Glomerular visceral epithelial cell (primary cell): ENCODE results near the gene ACAD10.
"Not testable (repeated sequence)": the region's sequence is repeated elsewhere in the genome, so short reads cannot be mapped to it uniquely, and the experiment has no call there.

Experiments used
- DNase-seq: peaks from one replicate; pipeline ENCODE4 v3.0.0-alpha.2; 2016; ENCODE audit errors: extremely low spot score

ACAD10 gene

GRCh38 chr12:111753144-111753881, 67.5 kb downstream of the ACAD10 start:
- DNase-seq: peak; percentile 56

GRCh38 chr12:111754671-111755070, 68.8 kb downstream of the ACAD10 start:
- DNase-seq: no peak

GRCh38 chr12:111756196-111756595, 70.3 kb downstream of the ACAD10 start:
- no peak for DNase-seq

- DNase-seq: no peak
Measured at GRCh38 chr12:111756681-111757080, 70.8 kb downstream of the ACAD10 start.

GRCh38 chr12:111757361-111758119, 71.7 kb downstream of the ACAD10 start:
- DNase-seq: peak; percentile 64

GRCh38 chr12:111758120-111758561, 72.3 kb downstream of the ACAD10 start:
- DNase-seq: no peak

- no peak for DNase-seq
Measured at GRCh38 chr12:111759271-111759670, 73.4 kb downstream of the ACAD10 start.

- DNase-seq: no peak
Measured at GRCh38 chr12:111759991-111760390, 74.1 kb downstream of the ACAD10 start.

GRCh38 chr12:111761099-111761498, 75.2 kb downstream of the ACAD10 start:
- no peak for DNase-seq

GRCh38 chr12:111761706-111762105, 75.9 kb downstream of the ACAD10 start:
- no peak for DNase-seq

- DNase-seq: not testable (repeated sequence)
Measured at GRCh38 chr12:111763552-111763951, 77.7 kb downstream of the ACAD10 start.

- DNase-seq: no peak
Measured at GRCh38 chr12:111764120-111764821, 78.4 kb downstream of the ACAD10 start.

- DNase-seq: no peak
Measured at GRCh38 chr12:111766608-111767361, 80.9 kb downstream of the ACAD10 start, which contains the start of gene ALDH2. ALDH2 (plus strand) TSS chr12:111766933; CDS start chr12:111766983, 50 bp downstream.

GRCh38 chr12:111767362-111768158, 81.7 kb downstream of the ACAD10 start:
- peak; percentile 73 for DNase-seq

GRCh38 chr12:111768159-111768895, 82.5 kb downstream of the ACAD10 start:
- no peak for DNase-seq

- no peak for DNase-seq
Measured at GRCh38 chr12:111769599-111769998, 83.7 kb downstream of the ACAD10 start.

- peak; percentile 85 for DNase-seq
Measured at GRCh38 chr12:111773801-111774551, 88.1 kb downstream of the ACAD10 start.

- peak; percentile 40 for DNase-seq
Measured at GRCh38 chr12:111775205-111776193, 89.6 kb downstream of the ACAD10 start.
